ENCODE results near the gene FOXD1.

Gene FOXD1

DNA sequence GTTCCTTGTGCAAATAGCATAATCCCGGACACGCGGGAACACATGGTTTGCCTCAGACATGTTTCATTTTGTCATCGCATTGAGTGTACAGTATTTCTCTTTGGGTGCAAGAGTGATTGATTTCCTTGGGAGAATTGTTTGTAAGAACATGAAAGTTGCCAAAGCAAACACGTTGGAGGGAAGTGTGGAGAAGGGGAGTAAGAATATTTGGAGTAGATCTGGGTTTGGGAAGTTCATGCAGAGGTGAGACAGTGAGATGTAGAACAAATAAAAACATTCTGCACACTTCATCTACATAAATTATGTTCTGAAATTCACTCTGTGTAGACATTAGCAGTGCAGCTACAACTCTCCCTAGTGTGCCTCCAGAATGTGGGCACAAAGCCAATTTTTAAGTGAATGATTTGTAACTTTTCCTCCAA is 24.0 kb downstream of the FOXD1 start:
- no peak overlapping the region for H3K4me3 ChIP-seq (ENCODE audit: low read depth, low read length)
- TF ChIP-seq, protein P1, sequence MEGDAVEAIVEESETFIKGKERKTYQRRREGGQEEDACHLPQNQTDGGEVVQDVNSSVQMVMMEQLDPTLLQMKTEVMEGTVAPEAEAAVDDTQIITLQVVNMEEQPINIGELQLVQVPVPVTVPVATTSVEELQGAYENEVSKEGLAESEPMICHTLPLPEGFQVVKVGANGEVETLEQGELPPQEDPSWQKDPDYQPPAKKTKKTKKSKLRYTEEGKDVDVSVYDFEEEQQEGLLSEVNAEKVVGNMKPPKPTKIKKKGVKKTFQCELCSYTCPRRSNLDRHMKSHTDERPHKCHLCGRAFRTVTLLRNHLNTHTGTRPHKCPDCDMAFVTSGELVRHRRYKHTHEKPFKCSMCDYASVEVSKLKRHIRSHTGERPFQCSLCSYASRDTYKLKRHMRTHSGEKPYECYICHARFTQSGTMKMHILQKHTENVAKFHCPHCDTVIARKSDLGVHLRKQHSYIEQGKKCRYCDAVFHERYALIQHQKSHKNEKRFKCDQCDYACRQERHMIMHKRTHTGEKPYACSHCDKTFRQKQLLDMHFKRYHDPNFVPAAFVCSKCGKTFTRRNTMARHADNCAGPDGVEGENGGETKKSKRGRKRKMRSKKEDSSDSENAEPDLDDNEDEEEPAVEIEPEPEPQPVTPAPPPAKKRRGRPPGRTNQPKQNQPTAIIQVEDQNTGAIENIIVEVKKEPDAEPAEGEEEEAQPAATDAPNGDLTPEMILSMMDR (IDR thresholded peaks at IDR 0.05; ENCODE audit: insufficient read depth, low read depth, low read length, missing control alignments) = no peak
- no peak for DNase-seq (ENCODE audit: low read depth)

DNA sequence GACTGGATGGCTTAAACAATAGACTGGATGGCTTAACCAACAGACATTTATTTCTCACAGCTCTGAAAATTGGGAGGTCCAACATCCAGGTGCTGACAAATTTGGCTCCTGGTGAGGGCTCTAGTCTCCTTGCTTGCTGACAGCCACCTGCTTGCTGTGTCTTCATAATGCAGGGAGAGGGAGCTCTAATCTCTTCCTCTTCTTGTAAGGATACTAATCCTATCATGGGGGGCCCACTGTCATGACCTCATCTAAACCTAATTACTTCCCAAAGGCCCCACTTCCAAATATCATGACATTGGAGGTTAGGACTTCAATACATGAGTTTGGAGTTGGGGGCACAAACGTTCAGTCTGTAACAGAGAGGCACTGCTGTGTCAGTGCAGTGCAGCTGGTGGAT is 26.4 kb downstream of the FOXD1 start:
- no peak overlapping the region for H3K4me3 ChIP-seq (ENCODE audit: low read depth, low read length)

DNA sequence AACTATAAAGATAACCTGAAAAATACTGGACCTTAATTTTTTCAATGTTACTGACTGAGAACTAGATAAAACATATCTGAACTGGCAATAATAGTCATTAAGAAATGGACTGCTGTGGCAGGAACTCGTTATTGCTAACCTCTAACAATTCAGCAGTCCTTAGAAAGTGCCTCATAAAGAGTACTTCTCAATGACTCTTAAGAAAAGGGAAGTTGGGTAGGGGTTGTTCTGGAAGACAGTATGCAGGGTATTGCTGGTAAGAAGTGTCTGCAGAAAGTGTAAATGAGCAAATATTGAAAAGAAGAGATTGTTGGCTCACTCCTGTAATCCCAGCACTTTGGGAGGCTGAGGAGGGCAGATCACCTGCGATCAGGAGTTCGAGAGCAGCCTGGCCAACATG is 27.9 kb downstream of the FOXD1 start:
- no peak for DNase-seq (ENCODE audit: low read depth)
- no peak overlapping the region for H3K4me3 ChIP-seq (ENCODE audit: low read depth, low read length)
- TF ChIP-seq, protein P1 (IDR thresholded peaks at IDR 0.05; ENCODE audit: insufficient read depth, low read depth, low read length, missing control alignments) = no peak

More for the DNA sequence above, 26.4 kb downstream of the FOXD1 start:
- TF ChIP-seq, protein P1 (IDR thresholded peaks at IDR 0.05; ENCODE audit: insufficient read depth, low read depth, low read length, missing control alignments) = peak; percentile 11
- DNase-seq (ENCODE audit: low read depth) = no peak

DNA sequence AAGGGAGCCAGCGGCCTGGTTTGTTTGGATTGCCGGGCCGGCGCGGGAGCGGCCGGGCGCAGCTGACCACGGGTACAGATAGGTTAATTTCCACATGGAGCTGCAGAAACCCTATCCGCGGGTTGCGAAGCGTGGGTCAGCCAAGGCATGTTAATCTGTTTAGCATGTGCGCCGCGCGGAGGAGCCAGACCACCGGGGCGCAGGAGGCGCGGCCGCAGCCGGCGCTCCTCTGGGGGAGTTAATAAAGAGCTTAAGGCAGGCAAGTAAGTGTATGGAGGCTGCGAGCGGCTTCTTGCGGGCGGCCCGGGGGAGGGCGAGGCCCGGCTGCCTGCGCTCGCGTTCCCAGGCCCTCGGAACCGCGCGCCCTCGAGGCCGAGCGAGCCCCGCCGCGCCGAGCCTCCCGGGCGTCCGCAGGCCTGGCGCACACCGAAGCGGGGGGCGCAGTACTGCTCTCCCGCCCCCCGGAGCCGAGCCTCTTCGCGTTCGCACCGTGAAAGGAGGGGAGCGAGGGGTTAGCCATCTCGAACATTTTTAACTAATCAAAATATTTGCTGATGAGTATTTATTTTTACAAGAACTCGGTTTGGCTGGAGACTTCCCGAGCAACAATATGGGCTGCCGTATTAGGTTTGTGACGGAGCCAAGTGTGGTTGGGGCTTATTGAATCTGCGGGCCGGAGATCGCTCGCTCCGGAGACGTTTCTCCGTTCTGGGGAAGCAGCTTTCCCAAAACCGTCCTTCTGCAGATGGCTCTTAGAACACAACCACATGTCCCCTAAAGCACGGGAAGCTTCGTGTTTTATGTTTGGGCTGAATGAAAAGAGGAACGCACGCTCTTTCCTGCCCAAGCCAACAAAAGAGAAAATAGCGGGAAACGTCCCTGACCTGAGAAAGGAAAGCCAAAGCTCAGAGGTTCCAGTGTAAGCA is 28.8 kb downstream of the FOXD1 start:
- TF ChIP-seq, protein P1 (IDR thresholded peaks at IDR 0.05; ENCODE audit: insufficient read depth, low read depth, low read length, missing control alignments) = no peak
- DNase-seq (ENCODE audit: low read depth) = no peak
- no peak overlapping the region for H3K4me3 ChIP-seq (ENCODE audit: low read depth, low read length)

DNA sequence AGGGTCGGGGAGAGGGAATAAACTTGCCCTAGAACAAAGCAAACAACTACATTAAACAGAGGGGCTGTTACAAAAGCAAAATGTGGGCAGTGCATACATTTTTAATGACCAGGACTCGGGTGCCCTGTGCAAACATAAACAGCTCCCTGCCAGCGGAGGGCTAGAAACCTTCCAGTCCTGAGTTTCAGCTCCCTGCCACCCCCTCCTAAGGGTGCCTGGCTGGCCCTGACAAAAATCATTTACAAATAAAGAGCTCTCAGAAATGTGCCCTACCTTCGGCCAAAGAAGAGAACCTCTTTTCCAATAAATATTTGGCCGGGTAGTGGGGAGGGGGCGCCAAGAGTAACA is 29.5 kb downstream of the FOXD1 start:
- no peak overlapping the region for H3K4me3 ChIP-seq (ENCODE audit: low read depth, low read length)

DNA sequence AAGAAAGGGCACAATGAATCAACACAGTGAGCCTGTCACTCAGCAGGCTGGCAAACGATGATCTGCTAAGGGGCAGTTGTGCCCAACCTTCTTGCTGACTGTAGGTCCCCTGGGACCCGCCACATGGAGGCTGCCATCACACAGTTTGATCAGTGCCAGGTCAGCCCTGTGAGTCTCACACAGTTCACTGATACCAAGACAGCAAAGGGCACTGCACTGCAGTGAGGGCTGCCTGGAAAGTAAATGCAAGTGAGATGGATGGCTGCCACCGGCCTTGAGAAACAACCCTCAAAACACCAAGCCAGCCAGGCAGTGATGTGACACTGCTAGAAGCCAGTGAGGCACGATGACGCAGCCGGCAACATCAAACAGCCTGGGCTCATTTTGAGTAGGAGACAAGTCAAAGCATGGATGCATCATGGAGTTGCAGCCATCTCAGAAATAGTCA is 30.3 kb downstream of the FOXD1 start:
- TF ChIP-seq, protein P1 (IDR thresholded peaks at IDR 0.05; ENCODE audit: insufficient read depth, low read depth, low read length, missing control alignments) = no peak
- no peak overlapping the region for H3K4me3 ChIP-seq (ENCODE audit: low read depth, low read length)

More for the DNA sequence above, 29.5 kb downstream of the FOXD1 start:
- TF ChIP-seq, protein P1 (IDR thresholded peaks at IDR 0.05; ENCODE audit: insufficient read depth, low read depth, low read length, missing control alignments) = no peak
- DNase-seq (ENCODE audit: low read depth) = no peak

More for the DNA sequence above, 30.3 kb downstream of the FOXD1 start:
- DNase-seq (ENCODE audit: low read depth) = no peak

All from GM12865 (cell line).